ENCODE measurements around the gene TAB2.

DNA sequence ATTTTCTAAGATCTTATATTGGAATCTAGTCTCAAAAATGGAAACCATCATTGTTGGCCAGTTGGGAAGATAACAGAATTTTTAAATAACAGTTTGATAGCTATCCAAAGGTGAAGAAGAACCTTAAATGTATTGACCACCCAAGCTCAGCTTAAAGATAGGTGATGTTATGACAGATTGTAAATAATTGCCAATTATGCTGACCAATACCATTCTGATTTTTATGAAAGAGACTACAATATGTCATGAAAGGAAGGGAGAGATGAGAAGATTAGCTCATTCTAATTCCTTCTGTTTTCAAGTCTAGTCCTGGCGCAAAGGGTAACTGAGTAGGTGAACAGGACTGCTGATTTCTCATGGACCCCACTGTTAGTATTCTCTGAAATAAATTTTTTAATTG, 5.7 kb upstream of the TAB2 start:
- TF ChIP-seq, protein P1, sequence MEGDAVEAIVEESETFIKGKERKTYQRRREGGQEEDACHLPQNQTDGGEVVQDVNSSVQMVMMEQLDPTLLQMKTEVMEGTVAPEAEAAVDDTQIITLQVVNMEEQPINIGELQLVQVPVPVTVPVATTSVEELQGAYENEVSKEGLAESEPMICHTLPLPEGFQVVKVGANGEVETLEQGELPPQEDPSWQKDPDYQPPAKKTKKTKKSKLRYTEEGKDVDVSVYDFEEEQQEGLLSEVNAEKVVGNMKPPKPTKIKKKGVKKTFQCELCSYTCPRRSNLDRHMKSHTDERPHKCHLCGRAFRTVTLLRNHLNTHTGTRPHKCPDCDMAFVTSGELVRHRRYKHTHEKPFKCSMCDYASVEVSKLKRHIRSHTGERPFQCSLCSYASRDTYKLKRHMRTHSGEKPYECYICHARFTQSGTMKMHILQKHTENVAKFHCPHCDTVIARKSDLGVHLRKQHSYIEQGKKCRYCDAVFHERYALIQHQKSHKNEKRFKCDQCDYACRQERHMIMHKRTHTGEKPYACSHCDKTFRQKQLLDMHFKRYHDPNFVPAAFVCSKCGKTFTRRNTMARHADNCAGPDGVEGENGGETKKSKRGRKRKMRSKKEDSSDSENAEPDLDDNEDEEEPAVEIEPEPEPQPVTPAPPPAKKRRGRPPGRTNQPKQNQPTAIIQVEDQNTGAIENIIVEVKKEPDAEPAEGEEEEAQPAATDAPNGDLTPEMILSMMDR (IDR thresholded peaks at IDR 0.05), result no peak
- no peak for TF ChIP-seq EP300 (IDR thresholded peaks at IDR 0.05)
- TF ChIP-seq POLR2A (IDR thresholded peaks at IDR 0.05), result no peak
